ENCODE results near the gene TOB2.

The TOB2 gene, protein sequence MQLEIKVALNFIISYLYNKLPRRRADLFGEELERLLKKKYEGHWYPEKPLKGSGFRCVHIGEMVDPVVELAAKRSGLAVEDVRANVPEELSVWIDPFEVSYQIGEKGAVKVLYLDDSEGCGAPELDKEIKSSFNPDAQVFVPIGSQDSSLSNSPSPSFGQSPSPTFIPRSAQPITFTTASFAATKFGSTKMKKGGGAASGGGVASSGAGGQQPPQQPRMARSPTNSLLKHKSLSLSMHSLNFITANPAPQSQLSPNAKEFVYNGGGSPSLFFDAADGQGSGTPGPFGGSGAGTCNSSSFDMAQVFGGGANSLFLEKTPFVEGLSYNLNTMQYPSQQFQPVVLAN

DNA sequence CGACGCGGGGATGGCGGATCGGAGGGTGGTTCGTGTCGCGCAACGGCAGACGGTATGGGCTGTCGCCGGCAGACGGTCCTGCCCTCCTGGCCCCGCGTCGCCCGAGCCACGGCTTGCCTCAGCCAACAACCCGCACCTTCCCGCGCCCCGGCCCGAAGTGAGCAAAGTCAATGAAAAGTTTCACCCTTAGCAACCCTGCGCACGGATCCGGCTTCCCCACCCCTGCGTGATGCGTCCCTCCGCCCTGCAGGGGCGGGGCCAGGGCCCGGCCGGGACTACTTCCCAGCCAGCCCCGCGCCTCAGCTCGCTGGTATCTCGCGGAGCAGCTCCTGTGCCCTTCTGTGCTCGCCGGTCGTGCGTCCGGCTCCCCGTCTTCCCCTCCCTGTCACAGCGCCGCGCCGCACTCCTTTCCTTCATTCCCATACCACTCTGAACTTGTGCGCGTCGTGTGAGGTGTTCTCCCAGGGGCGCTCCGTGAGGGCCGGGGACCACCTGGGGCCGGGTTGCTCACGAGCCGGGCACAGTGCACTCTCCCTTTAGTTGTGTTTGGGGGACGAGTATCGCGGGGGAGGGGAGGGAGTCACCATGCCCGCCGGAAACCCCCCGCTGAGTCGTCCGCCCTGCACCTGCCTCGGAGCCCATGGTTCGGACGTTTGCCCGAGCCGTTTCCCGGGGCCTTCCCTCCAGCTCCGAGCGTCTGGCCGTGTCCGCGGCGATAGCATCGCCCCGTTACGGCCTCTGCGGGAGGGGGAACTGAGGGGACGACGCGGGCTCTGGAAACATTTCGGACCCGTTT, at the start of gene TOB2:
TSS of gene TOB2 (minus strand) at position 163 of the 796 bp plus-strand sequence. CDS start 9,456 bp downstream, outside the sequence.
- peak; percentile 88 to 89 for DNase-seq (ENCODE audit: low read depth in 2 of 2)

DNA sequence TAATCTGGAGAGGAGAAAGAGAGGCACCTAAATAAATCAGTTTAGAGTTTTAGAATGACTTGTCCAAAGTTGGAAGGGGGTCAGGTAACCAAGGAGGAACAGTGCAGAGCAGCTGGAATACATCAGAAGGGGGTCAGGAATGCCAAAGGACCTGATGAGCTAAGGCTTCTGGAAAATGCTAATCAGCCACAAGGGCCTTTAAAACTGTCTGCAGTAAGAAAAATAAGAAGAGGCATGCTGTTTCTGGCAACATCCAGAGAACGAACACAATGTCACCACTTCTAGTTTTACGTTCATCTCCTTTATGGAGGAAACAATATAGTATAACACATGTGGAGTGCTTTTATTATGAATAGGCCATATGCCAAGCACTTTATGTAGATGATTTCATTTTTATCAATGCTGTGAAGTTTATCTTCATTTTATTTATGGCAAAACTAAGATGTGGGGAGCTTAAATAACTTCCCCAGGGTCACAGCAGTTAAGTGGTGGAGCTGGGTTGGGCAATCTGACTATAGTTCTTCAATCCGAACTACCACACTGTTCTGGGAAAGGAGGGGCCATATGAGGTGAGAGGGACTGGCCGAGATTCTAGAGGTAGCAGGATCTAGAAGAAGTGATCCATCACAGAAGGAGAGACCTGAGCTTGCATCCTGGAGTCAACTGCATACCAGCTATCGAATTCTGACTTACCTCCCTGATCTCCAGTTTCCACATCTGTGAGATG, 44.9 kb upstream of the TOB2 start:
- no peak for DNase-seq (ENCODE audit: low read depth in 2 of 2)

DNA sequence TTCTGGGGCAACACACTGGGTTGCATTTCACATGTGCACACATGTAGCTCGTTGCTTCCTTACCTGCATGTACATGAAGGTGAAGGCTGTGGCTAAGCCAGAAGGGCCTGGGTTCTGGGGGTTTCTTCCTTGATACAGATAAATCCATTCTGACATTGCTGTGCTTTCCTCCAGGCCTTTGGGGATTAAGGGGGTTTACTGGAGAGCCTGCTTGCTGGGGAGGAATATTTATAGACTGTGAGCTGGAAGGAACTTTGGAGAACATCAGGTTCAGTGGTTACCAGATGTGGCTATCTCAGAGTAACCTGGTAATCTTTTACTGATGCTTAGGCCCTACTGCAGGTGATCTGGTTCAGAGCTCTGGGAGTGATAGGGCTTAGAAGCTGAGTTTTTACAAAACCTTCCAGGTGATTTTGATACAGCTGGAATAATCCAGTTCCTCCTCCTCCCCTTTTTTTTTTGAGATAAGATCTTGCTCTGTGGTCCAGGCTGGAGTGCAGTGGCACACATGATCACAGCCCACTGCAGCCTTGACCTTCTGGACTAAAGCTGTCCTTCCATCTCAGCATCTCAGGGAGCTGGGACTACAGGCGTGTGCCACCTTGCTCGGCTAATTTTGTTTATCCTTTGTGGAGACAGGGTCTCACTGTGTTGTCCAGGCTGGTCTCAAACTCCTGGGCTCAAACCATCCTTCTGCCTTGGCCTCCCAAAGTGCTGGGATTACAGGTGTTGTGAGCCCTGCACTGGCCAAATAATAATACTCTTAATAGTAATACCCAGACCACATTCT, 42.2 kb upstream of the TOB2 start:
- DNase-seq (ENCODE audit: low read depth in 2 of 2) = no peak

- DNase-seq (ENCODE audit: low read depth in 2 of 2) = no peak
These were observed 41.5 kb upstream of the TOB2 start for GRCh38 chr22:41488076-41488475.

DNA sequence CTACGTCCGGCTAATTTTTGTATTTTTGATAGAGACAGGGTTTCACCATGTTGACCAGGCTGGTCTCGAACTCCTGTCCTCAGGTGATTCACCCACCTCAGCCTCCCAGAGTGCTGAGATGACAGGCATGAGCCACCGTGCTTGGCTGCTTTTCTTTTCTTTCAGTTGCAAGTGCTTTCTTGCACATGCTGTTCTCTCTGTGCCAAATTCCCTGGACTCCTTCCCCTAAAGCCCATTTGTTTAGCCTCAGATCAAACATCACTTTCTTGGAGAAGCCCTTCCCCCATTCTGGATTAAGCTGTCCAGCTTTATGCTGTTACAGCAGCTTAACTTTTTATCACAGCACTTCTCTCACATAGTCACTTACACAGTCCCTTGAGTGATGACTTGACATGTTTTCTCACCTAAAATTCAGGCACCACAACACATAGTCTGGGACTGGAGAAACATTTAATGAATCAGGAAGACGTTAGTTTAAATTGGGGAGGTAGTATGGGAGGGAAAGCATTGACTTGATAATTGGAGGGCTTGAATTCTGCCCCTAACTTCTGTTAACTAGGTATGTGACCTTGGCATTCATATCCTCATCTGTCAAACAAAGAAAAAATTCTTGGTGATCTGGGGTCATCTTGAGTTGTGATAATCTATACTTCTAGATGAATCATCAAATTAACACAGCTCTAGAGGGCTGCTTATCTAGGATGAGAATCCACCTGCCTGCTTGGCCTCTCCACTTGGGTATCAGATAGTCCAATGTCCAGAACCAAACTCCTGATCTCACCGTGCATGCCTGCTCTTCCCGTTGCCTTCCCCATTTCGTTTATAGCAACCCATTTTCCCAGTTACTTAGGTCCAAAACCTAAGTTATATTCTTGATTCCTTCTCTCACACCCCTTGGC, 40.7 kb upstream of the TOB2 start:
- DNase-seq (ENCODE audit: low read depth in 2 of 2) = no peak

GRCh38 chr22:41485033-41485432, 38.4 kb upstream of the TOB2 start:
- DNase-seq (ENCODE audit: low read depth in 2 of 2) = no peak

- DNase-seq (ENCODE audit: low read depth in 2 of 2) = no peak
These were observed 35.8 kb upstream of the TOB2 start for GRCh38 chr22:41482319-41482935.

GRCh38 chr22:41481925-41482318, 35.3 kb upstream of the TOB2 start:
- no peak for DNase-seq (ENCODE audit: low read depth in 2 of 2)

DNA sequence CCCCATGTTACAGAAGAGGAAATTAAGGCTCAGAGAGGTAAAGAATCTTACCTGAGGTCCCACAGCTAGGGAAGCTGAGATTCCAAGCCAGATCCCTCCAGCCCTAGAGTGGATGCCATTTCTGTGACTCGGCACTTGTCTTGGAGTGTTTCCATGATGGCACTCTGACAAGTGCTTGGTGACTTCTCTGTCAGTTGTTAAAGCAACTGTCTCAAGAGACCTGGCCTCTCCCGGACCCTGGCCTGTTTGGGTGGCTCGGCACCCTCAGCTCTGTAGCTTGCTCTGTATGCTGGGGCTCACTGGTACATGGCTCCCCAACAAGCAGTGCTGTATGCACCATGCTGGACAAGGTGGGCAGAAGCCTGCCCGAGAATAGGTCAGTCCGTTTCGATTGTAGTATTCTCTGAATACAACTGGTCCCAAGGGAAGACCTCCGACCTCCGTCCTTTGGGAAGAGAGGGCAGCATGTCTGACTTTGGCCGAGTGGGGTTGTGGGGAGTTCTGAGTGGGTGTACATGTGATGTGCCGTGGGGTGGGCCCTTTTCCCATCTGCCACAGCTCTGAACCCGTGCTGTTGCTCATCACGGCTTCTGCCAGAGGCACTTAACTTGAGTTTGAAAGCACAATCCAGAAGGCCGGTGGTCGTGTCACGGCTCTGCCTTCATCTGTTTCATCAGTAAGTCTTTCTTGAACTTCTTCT, 34.7 kb upstream of the TOB2 start:
- no peak for DNase-seq (ENCODE audit: low read depth in 2 of 2)

- DNase-seq (ENCODE audit: low read depth in 2 of 2) = no peak
These were observed 33.8 kb upstream of the TOB2 start for GRCh38 chr22:41480397-41480735.

DNA sequence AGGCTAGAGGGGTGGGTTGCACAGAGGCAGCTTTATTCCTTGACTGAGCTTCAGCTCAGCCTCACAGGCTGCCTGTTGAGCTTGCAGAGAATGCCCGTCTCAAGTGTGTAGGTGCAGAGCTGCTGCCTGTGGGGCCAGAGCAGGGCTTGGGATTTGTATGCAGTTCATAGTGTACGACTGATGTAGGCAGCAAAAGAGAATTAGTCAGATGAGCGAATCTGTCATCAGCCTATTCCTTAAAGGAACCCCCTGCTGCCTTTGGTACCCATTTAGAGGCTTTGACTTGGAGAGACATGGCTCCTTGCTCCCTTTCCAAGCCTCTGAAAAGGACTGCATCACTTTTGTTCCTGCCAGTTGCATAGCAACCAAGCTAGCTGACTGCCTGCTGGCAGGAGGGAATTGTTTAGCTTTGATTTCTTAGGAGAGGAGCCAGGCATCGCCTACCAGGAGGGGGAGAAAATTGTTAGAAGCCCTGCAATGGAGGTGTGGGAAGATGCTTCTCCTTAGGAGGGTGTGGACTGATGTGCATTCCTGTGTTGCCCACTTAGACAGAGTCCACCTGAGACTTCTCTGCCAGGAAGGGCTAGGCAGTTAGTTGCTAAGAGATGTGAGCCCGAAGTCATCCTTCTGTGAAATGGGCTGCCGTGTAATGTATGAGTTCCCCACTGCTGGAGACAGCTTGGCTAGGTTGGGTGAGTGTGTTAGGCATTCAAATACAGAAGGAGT, 33.2 kb upstream of the TOB2 start:
- no peak for DNase-seq (ENCODE audit: low read depth in 2 of 2)

- no peak for DNase-seq (ENCODE audit: low read depth in 2 of 2)
These were observed 32.4 kb upstream of the TOB2 start for GRCh38 chr22:41478891-41479521.

DNA sequence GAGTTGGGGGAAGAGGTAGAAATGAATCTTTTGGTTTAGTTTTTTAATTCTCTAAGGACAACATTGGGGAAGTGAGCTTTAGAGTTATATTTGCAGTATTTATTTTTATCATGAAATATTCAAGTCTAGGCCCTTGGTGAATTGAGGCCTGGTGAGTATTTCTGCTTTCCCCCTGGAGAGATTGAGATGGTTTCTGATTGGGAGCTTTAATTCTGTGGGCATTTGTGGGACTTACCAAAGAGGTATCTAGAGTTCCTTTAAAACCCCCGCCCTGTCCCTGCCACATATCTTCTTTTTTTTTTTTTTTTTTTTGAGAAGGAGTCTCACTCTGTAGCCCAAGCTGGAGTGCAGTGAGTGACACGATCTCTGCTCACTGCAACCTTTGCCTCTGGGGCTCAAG, 31.9 kb upstream of the TOB2 start:
- no peak for DNase-seq (ENCODE audit: low read depth in 2 of 2)

DNA sequence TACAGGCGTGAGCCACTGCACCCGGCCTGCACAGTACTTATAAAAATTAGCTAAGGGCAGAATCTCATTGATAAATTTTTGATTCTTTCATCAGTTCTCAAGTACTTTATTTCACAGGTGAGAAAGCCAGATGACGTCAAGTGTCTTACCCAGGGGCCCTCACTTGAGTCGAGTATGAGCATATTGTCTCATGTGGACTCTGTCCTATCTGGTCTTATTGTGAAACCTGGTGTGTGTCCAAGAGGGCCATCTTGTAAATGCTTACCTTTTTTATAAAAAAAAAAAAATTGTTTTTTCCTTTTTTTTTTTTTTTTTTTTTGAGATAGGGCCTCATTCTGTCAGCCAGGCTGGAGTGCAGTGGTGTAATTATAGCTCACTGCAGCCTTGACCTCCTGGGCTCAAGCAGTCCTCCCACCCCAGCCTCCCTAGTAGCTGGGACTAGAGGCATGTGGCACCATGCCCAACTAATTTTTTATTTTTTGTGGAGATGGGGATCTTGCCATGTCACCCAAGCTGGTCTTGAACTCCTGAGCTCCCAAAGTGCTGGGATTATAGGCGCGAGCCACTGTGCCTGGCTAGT, 28.4 kb upstream of the TOB2 start:
- no peak for DNase-seq (ENCODE audit: low read depth in 2 of 2)

DNA sequence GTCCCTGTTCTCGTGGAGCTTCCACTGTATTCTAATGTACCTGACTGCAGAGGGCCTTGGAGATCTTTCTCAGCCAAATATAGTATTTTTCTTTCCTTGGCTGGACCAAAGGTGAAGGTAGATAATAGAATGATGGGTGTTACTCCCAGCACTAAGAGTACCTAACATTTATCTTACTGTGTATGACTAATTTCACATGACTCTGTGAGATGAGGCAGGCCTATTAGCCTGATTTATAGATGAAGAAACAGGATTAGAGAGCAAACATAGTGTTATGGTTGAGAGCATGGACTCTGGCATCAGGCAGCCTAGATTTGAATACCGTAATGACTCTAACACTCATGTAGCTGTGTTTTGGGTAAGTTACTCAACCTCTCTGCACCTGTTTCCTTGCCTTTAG, 25.0 kb upstream of the TOB2 start:
- no peak for DNase-seq (ENCODE audit: low read depth in 2 of 2)

- no peak for DNase-seq (ENCODE audit: low read depth in 2 of 2)
These were observed 24.3 kb upstream of the TOB2 start for GRCh38 chr22:41470886-41471285.

GRCh38 chr22:41469218-41469851, 22.7 kb upstream of the TOB2 start:
- peak in 1 of 2 donors; percentile 3 for DNase-seq (ENCODE audit: low read depth in 2 of 2)

All from activated CD8-positive, alpha-beta memory T cell treated with anti-CD3 and anti-CD28 coated beads for 4 hours (primary cell).